Smooth muscle cell of bladder (primary cell): ENCODE results near the gene RIMBP3C. TPM values are rescaled to one million over a fixed set of nuclear protein-coding genes. Genes with fewer than 3 reads are reported as not detected.

Experiments
- total RNA-seq: library from RNA; depleted of rRNA; stranded (reverse); fragments of >200 nt; gene quantifications from 2 replicates; pipeline ENCODE4 v1.2.3, GENCODE V29; 2014

Gene RIMBP3C
- total RNA-seq, result 0.14 and 0.18 TPM in 2 replicates

GRCh38 chr22:21551361-21551760, at the start of gene RIMBP3C:
Gene RIMBP3C (minus strand): TSS chr22:21551461. CDS start chr22:21550976, 485 bp downstream.

GRCh38 chr22:21567456-21568346, 16.4 kb upstream of the RIMBP3C start, which contains the start of gene UBE2L3:
Gene UBE2L3 (plus strand): TSS chr22:21567714. CDS start chr22:21567745, 31 bp downstream.

Other genes with a start within 250 kb of the RIMBP3C start
- gene RIMBP3B, start 167.7 kb downstream of the RIMBP3C start, total RNA-seq, result 0.14 and 0.18 TPM in 2 replicates
- gene HIC2, start 134.1 kb downstream of the RIMBP3C start, total RNA-seq, result 2.0 and 2.7 TPM in 2 replicates
- gene TMEM191C, start 84.1 kb downstream of the RIMBP3C start, total RNA-seq, result 0.71 and 0.74 TPM in 2 replicates
- gene UBE2L3, start 16.3 kb upstream of the RIMBP3C start, total RNA-seq, result 25.5 and 28.9 TPM in 2 replicates
- 9.1 and 9.4 TPM in 2 replicates for gene YDJC, start 78.6 kb upstream of the RIMBP3C start, total RNA-seq
- 0.14 and 0.18 TPM in 2 replicates for gene CCDC116, start 81.3 kb upstream of the RIMBP3C start, total RNA-seq
- 31.4 and 33.0 TPM in 2 replicates for gene SDF2L1, start 90.8 kb upstream of the RIMBP3C start, total RNA-seq
- gene PPIL2, start 114.6 kb upstream of the RIMBP3C start, total RNA-seq, result 13.7 and 19.1 TPM in 2 replicates
- 1.1 and 2.1 TPM in 2 replicates for gene YPEL1, start 184.3 kb upstream of the RIMBP3C start, total RNA-seq